ENCODE data around the gene LAMA3.

DNA sequence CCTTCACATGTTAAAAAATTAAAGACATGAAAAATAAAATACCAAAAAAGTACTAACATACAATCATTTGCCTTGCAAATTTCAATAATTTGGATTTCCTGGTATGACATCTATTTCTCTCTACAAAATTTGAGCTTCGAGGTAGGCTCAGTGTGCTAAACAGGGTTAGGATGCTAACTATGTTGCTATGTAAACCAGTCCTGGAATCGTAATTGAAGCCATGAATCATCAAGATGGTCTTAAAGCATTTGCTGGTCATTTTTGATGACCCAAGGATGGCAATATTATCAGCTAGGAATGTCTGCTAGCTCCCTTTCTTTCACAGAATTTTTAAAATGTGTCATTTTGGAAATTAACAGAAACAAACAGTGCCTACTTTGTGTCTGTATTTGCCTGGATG lies 217.4 kb downstream of the LAMA3 start:
- no peak for TF ChIP-seq POLR2A (IDR thresholded peaks at IDR 0.05; ENCODE audit: low read length)
- TF ChIP-seq GATA1 (IDR thresholded peaks at IDR 0.05; ENCODE audit: low read depth, low read length), result no peak

Measured in erythroblast (primary cell).